Fibroblast of mammary gland (primary cell): ENCODE data around the gene CD300E.

ENCODE experiments used
- DNase-seq: peaks from one replicate; pipeline ENCODE4 v3.0.0-alpha.2; 2010; ENCODE audit warnings: low read depth
- H3K4me3 ChIP-seq: 2 replicates; pipeline ENCODE4 v1.5.1; 2011; ENCODE audit warnings: low read depth, mild to moderate bottlenecking, low read length, moderate library complexity; ENCODE audit not compliant: control insufficient read depth
- CTCF ChIP-seq: conservative IDR thresholded peaks from 2 replicates; pipeline ENCODE4 v1.5.1; 2011; ENCODE audit warnings: low read depth, low read length, inconsistent platforms; ENCODE audit not compliant: control insufficient read depth, insufficient read depth

The CD300E gene

GRCh38 chr17:74623693-74624093 lies at the start of gene CD300E:
CD300E (minus strand) TSS chr17:74623738; CDS start chr17:74623621, 117 bp downstream.
- H3K4me3 ChIP-seq: no peak within 1 kb of the TSS
- TF ChIP-seq CTCF: no peak
- DNase-seq: no peak

- no peak overlapping the region for H3K4me3 ChIP-seq
- no peak for TF ChIP-seq CTCF
- peak; percentile 68 for DNase-seq
Observed at GRCh38 chr17:74671031-74671771, 47.7 kb upstream of the CD300E start.

- no peak for DNase-seq
- TF ChIP-seq CTCF: no peak
- H3K4me3 ChIP-seq: no peak overlapping the region
Observed at GRCh38 chr17:74670329-74670728, 46.8 kb upstream of the CD300E start.

- DNase-seq: no peak
- no peak overlapping the region for H3K4me3 ChIP-seq
- no peak for TF ChIP-seq CTCF
Observed at GRCh38 chr17:74663561-74663960, 40.0 kb upstream of the CD300E start.

GRCh38 chr17:74659889-74660288 lies 36.4 kb upstream of the CD300E start:
- TF ChIP-seq CTCF: no peak
- H3K4me3 ChIP-seq: no peak overlapping the region
- DNase-seq: no peak

GRCh38 chr17:74658620-74659019 lies 35.1 kb upstream of the CD300E start:
- TF ChIP-seq CTCF: no peak
- no peak for DNase-seq
- H3K4me3 ChIP-seq: no peak overlapping the region
